HT-29 (cell line): ENCODE measurements around the gene PLEKHB1. TPM values are rescaled to one million over a fixed set of nuclear protein-coding genes. Genes with fewer than 3 reads are reported as not detected.

Experiments used
- DNase-seq: peaks from one replicate; pipeline ENCODE4 v3.0.0-alpha.2; 2015; ENCODE audit warnings: low spot score
- total RNA-seq: library from RNA; depleted of rRNA; stranded (reverse); fragments of >200 nt; shearing (Covaris generic); gene quantifications from 2 replicates; pipeline ENCODE4 v1.2.3, GENCODE V29; 2014; rRNA removed

PLEKHB1 gene
- total RNA-seq = 43.0 and 46.5 TPM in 2 replicates

GRCh38 chr11:73645972-73646631 is at the start of gene PLEKHB1:
PLEKHB1 (plus strand) TSS chr11:73646581; CDS start chr11:73646609, 28 bp downstream.
- no peak for DNase-seq

DNA sequence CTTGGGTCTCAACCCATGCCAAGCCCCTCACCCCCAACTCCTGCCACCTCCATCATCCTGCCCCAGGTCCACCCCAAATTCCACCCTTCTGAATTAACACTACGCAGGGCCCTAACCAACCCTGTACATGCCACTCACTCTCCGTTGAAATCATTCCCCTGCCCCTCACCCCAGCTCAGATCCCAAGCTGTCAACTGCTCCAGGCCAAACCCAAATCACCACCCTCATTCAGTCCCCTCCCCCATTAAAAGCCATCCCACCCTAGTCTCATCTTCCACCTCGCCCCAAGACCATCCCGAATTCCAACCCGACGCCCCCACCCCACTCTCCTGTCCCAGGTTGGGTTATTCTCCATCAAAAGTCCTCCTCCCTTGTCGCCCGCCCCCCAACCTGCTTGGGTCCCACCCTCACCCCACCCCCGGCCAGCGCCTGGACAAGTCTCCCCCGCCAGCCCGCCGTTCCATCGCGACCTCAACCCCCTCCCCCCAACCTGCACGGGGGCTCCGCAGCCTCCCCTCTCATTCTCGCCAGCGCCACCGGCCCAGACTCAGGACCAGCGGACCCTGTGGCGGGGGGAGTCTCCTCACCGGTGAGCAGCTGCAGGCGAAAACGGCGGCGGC is 48.9 kb upstream of the PLEKHB1 start:
- DNase-seq = no peak

- peak; percentile 98 for DNase-seq
These were observed 48.2 kb upstream of the PLEKHB1 start, which contains the start of gene FAM168A for GRCh38 chr11:73597956-73598718. FAM168A (minus strand) TSS chr11:73598112; CDS start chr11:73468474, 129,638 bp downstream.

- no peak for DNase-seq
These were observed 47.5 kb upstream of the PLEKHB1 start for GRCh38 chr11:73598719-73599379.

GRCh38 chr11:73612601-73613140 is 33.7 kb upstream of the PLEKHB1 start:
- no peak for DNase-seq

DNA sequence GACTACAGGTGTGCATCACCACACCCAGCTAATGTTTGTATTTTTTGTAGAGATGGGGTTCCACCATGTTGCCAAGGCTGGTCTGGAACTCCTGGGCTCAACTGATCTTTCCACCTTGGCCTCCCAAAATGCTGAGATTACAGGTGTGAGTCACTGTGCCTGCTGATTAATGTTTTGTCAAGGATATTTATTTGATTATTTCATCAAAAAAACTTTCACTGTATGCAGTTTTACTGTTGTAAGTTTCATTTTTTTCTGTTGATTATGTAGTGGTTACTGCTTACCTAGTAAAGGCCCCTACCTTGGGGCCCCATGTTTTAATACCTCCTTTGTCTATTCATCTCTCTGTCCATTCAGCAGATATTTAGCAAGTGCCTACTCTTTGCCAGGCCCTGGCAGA is 31.8 kb upstream of the PLEKHB1 start:
- DNase-seq = no peak

DNA sequence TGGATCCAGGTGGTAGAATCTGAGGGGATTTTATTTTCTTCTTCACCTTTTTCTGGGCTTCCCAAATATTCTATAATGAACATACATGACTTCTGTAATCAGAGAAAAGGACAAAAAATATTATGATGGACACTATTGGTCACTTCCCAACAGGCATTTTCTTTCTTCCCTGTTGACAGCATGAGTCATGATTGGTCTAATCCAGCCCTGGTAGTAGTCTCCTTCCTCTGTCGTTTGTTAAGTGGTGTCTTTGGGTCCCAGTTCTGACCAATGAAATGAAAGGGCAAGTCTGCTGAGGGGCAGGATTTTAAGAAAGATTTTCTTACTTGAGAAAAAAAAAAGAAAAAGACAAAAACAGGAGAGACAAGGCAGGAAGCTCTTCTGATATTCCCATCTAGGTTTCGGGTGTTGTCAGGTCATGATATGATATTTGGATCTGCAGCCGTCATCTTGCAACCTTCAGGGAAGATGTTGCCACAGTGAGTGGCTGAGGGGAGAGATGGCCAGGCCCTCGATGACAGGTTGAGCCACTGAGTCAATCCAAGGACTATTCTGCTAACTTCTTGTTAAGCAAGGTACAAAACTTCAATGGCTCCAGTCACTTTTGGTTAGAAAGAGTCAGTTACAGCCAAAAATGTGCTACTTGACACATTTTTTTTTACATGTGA is 23.3 kb upstream of the PLEKHB1 start:
- no peak for DNase-seq

DNA sequence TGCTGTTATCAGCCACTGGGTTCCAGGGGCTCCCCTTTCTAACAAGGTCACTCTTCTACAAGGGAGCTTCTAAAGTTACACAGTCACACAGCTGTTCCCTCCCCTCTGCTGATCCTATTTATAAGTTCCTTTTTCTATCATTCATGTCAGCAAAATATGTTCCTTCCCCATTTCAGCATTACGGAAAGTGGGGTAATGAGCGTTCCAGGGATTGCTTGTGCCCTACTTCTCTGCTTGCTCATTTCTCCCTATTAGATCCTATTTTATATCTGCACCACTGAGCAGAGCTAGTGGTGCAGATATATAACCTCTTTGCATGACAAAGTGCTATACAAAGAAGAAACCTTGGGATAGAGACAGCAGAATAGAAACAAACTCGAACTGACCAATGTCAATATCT is 22.7 kb upstream of the PLEKHB1 start:
- no peak for DNase-seq

- peak; percentile 90 for DNase-seq
These were observed 20.6 kb upstream of the PLEKHB1 start for GRCh38 chr11:73625696-73626318.

DNA sequence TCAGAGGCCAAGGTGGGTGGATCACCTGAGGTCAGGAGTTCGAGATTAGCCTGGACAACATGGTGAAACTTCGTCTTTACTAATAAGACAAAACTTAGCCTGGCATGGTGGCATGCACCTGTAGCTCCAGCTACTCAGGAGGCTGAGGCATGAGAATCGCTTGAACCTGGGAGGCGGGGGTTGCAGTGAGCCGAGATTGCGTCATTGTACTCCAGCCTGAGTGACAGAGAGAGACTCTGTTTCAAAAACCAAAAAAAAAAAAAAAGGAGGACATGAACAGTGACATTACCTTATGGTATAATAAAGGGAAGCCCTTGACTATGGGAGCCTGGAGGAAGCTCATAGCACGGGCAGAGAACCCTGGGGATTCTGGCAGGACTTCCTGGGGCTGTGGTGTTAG is 16.5 kb upstream of the PLEKHB1 start:
- DNase-seq = no peak

- no peak for DNase-seq
These were observed 13.4 kb upstream of the PLEKHB1 start for GRCh38 chr11:73632996-73633395.

DNA sequence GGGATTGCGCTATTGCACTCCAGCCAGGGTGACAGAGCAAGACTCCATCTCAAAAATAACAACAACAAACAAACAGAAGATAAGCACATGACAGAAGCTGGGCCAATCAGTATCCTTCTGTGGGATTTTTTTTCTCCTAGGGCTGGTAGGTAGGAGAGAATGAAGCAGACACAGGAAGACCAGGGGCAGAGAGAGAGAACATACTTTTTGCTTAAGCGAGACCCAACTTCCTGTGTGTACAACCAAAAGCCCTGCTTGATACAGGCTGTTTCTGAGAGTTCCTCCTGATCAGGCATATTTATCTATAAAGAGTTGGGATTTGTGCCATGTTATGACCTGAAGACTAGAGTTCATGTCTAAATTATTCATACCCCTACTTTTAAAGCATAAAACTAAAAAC is 12.4 kb upstream of the PLEKHB1 start:
- no peak for DNase-seq

- DNase-seq = no peak
These were observed 10.7 kb upstream of the PLEKHB1 start for GRCh38 chr11:73635721-73636120.

DNA sequence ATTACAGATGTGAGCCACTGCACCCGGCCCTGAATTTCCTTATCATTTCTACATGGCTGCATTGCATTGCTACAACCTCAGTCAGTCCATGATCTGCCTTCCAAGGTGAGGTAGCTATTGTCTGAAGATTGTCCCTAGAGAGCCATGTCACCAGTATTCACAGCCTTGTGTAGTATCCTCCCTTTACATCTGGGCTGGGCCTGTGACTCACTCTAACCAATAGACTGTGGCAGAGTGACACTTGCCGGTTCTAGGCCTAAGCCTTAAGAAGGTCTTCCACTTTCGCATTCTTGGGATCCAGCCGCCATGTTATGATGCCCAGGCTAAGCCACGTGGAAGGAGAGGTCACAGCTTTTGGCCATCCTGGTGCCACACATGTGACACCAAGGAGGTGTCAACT is 10.1 kb upstream of the PLEKHB1 start:
- DNase-seq = no peak

DNA sequence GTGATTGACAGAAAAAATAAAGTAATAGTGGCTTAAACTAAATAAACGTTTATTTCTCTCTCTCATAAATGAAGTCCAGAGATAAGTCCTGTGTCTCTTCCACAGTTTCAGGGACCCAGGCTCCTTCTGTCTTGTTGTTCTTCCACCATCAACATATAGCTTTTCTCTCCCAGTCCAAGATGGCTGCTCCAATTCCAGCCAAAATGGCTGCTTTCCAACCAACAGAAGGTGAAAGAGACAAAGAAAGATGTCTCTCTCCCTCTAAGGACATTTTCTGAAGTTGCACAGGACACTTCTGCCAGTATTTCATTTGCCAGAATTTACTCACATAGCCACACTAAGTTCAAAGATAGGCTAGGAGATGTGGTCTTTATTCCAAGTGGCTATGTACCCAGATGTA is 9.4 kb upstream of the PLEKHB1 start:
- no peak for DNase-seq

- no peak for DNase-seq
These were observed 5.8 kb upstream of the PLEKHB1 start for GRCh38 chr11:73640592-73640991.

GRCh38 chr11:73641668-73642067 is 4.7 kb upstream of the PLEKHB1 start:
- no peak for DNase-seq

DNA sequence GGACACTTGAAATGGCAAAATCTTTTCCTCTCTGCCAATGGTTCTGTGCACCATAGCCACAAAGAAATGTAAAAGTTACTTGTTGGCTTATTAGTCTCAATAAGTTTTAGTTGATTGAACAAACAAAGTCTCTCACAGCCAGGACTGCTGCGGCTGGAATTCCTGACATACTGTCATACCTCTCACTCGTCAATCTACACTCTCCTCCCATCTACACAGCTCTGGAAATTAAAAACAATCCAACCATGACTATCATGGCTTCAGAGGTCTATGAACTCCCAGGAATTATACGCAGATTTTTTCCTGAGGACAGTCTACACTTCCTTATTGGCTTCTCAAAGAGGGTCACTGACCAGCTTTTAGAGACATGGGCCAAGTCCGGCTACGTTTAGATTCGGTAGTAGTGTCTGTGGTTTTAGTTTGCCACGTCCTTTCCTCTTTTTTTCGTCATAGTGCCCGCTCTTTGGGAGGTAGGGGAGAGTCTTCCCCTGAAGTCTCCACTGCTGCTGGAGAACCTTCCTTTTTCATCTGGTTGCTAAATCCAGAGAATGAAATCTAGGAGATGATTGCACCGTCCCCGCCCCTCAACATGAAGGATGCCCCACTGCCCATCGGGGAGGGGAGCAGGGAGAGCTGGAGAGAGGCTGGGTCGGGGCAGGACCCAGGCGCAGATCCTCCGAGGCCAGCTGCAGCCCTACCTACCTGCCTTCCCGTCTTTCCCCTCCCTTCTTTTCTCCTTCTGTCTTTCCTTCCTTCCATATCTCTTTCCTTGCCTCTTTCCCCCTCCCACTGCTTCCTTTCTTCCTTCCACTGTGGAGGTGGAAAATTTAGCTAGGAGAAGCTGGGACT is 1.0 kb upstream of the PLEKHB1 start:
- DNase-seq = no peak

- peak; percentile 94 for DNase-seq
These were observed 1.2 kb downstream of the PLEKHB1 start for GRCh38 chr11:73647459-73648100.
